ENCODE results near the gene KRT28.

GRCh38 chr17:40816569-40816968, 16.8 kb upstream of the KRT28 start:
- TF ChIP-seq CTCF (IDR thresholded peaks at IDR 0.05) (no peak), POLR2A (IDR thresholded peaks at IDR 0.05) (no peak)

Data from prostate gland (tissue), 2 donors.